K562 treated with DMSO at 1 percent for 12 hours (cell line): ENCODE results near the gene RC3H1. TPM values are rescaled to one million over a fixed set of nuclear protein-coding genes. Genes with fewer than 3 reads are reported as not detected.

Source experiments
- total RNA-seq: library from RNA; unstranded; fragments of 300-600 nt; gene quantifications from 2 replicates; pipeline ENCODE4 v1.2.3, GENCODE V29; 2022; ENCODE audit not compliant: insufficient read depth

Gene RC3H1, protein sequence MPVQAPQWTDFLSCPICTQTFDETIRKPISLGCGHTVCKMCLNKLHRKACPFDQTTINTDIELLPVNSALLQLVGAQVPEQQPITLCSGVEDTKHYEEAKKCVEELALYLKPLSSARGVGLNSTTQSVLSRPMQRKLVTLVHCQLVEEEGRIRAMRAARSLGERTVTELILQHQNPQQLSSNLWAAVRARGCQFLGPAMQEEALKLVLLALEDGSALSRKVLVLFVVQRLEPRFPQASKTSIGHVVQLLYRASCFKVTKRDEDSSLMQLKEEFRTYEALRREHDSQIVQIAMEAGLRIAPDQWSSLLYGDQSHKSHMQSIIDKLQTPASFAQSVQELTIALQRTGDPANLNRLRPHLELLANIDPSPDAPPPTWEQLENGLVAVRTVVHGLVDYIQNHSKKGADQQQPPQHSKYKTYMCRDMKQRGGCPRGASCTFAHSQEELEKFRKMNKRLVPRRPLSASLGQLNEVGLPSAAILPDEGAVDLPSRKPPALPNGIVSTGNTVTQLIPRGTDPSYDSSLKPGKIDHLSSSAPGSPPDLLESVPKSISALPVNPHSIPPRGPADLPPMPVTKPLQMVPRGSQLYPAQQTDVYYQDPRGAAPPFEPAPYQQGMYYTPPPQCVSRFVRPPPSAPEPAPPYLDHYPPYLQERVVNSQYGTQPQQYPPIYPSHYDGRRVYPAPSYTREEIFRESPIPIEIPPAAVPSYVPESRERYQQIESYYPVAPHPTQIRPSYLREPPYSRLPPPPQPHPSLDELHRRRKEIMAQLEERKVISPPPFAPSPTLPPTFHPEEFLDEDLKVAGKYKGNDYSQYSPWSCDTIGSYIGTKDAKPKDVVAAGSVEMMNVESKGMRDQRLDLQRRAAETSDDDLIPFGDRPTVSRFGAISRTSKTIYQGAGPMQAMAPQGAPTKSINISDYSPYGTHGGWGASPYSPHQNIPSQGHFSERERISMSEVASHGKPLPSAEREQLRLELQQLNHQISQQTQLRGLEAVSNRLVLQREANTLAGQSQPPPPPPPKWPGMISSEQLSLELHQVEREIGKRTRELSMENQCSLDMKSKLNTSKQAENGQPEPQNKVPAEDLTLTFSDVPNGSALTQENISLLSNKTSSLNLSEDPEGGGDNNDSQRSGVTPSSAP
- 1.0 and 6.6 TPM in 2 replicates for total RNA-seq

GRCh38 chr1:174022080-174022975 is at the start of gene RC3H1:
TSS of gene RC3H1 (minus strand) at chr1:174022357. CDS start at chr1:173992985, 29,372 bp downstream.

DNA sequence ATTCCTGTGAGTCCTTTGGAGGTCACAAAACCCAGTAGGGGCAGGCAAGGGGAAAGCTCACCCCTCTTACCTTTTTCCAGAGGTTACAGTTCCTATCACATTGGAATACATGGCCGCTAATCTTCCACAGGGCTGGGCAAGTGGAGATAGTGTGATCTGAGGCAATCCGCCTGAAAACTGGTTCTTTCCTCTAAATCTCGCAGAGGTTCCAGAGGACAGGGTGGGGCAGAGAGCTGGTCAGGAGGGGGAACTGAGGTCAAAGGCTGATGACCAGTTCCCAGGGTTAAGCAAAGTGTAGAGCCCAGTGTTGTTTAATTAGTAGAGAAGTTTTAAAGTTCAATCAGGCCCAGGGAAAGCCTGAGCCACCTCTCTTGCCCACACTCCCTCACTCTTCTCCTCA is 105.0 kb downstream of the RC3H1 start, which contains the start of gene SERPINC1:
Gene SERPINC1 (minus strand): TSS at position 179 of the 400 bp plus-strand sequence. CDS start 68 bp downstream, at position 111.

Other genes starting within 250 kb of the RC3H1 start
- 12.3 and 33.9 TPM in 2 replicates for gene DARS2, start 197.7 kb downstream of the RC3H1 start, total RNA-seq
- gene CENPL, start 197.5 kb downstream of the RC3H1 start, total RNA-seq, result 10.2 and 22.5 TPM in 2 replicates
- gene GAS5, start 154.4 kb downstream of the RC3H1 start, total RNA-seq, result 2,253 and 2,734 TPM in 2 replicates
- 0.40 and 5.3 TPM in 2 replicates for gene ZBTB37, start 154.0 kb downstream of the RC3H1 start, total RNA-seq
- gene SERPINC1, start 105.0 kb downstream of the RC3H1 start, total RNA-seq, result 7.3 and 8.0 TPM in 2 replicates
- 15.9 and 20.2 TPM in 2 replicates for gene RABGAP1L, start 137.2 kb upstream of the RC3H1 start, total RNA-seq